Stimulated activated CD4-positive, alpha-beta T cell treated with anti-CD3 and anti-CD28 coated beads, TNF-alpha, amount 100 ng/mL, for 24 hours (primary cell): ENCODE results near the gene SNAI3.

Experiments
- DNase-seq, 3 experiments: peaks; one replicate each; pipeline ENCODE4 v3.0.0-alpha.2; 2020; ENCODE audit warnings: low read depth in 3 of 3

The SNAI3 gene

GRCh38 chr16:88691924-88692560, 5.7 kb upstream of the SNAI3 start:
- no peak for DNase-seq

GRCh38 chr16:88691129-88691813, 5.0 kb upstream of the SNAI3 start:
- no peak for DNase-seq

GRCh38 chr16:88690341-88691128, 4.2 kb upstream of the SNAI3 start:
- DNase-seq: no peak

GRCh38 chr16:88688013-88688778, 1.9 kb upstream of the SNAI3 start:
- DNase-seq: no peak

- DNase-seq: no peak
Measured at GRCh38 chr16:88687676-88688012, 1.3 kb upstream of the SNAI3 start.

GRCh38 chr16:88687254-88687576, 908 bp upstream of the SNAI3 start:
- no peak for DNase-seq

GRCh38 chr16:88686062-88686438, 257 bp downstream of the SNAI3 start:
- no peak for DNase-seq

GRCh38 chr16:88685156-88686061, 898 bp downstream of the SNAI3 start:
- DNase-seq: peak in 1 of 3 experiments; percentile 72

GRCh38 chr16:88684569-88685155, 1.6 kb downstream of the SNAI3 start:
- DNase-seq: no peak

- peak in 1 of 3 experiments; percentile 72 for DNase-seq
Measured at GRCh38 chr16:88681709-88682451, 4.4 kb downstream of the SNAI3 start.

GRCh38 chr16:88681084-88681680, 5.1 kb downstream of the SNAI3 start:
- no peak for DNase-seq

GRCh38 chr16:88680554-88681083, 5.7 kb downstream of the SNAI3 start:
- DNase-seq: no peak

GRCh38 chr16:88678224-88678979, 7.9 kb downstream of the SNAI3 start:
- no peak for DNase-seq

GRCh38 chr16:88677721-88678120, 8.6 kb downstream of the SNAI3 start:
- no peak for DNase-seq

- DNase-seq: no peak
Measured at GRCh38 chr16:88676502-88677242, 9.6 kb downstream of the SNAI3 start.

GRCh38 chr16:88673716-88674379, 12.5 kb downstream of the SNAI3 start:
- no peak for DNase-seq

GRCh38 chr16:88672776-88673175, 13.5 kb downstream of the SNAI3 start:
- no peak for DNase-seq
